Liver (tissue), 9 donors: ENCODE data around the gene HIPK1. TPM values are rescaled to one million over a fixed set of nuclear protein-coding genes. Genes with fewer than 3 reads are reported as not detected.

Experiments used
- DNase-seq: peaks from one replicate; pipeline ENCODE4 v3.0.0-alpha.2; 2017; ENCODE audit warnings: low spot score
- H3K27ac ChIP-seq, 2 donors: one replicate each; pipeline ENCODE4 v1.7.0; 2013; ENCODE audit warnings: inconsistent platforms in 2 of 2, low read length in 2 of 2, control low read depth in 1 of 2, low read depth in 1 of 2, mild to moderate bottlenecking in 1 of 2
- H3K27me3 ChIP-seq, 4 donors: one replicate each; pipeline versions ENCODE4 v1.6.1 to v1.7.0; 2013; ENCODE audit warnings: low read length in 3 of 4, inconsistent platforms in 1 of 4, mild to moderate bottlenecking in 1 of 4, moderate library complexity in 1 of 4; ENCODE audit not compliant: control insufficient read depth in 4 of 4, insufficient read depth in 4 of 4
- H3K36me3 ChIP-seq, 4 donors: one replicate each; pipeline versions ENCODE4 v1.6.1 to v1.7.0; 2013; ENCODE audit warnings: low read length in 3 of 4, mild to moderate bottlenecking in 3 of 4, low read depth in 1 of 4, moderate library complexity in 1 of 4; ENCODE audit not compliant: control insufficient read depth in 4 of 4, insufficient read depth in 3 of 4
- H3K4me1 ChIP-seq, 4 donors: one replicate each; pipeline versions ENCODE4 v1.6.1 to v1.7.0; 2013; ENCODE audit warnings: low read length in 3 of 4, mild to moderate bottlenecking in 3 of 4, moderate library complexity in 1 of 4; ENCODE audit not compliant: control insufficient read depth in 4 of 4, insufficient read depth in 4 of 4
- H3K4me3 ChIP-seq, 3 donors: one replicate each; pipeline versions ENCODE4 v1.6.1 to v1.7.0; 2013; ENCODE audit warnings: low read length in 3 of 3, control low read depth in 1 of 3, low read depth in 1 of 3, mild to moderate bottlenecking in 1 of 3
- H3K9ac ChIP-seq, 2 donors: one replicate each; pipeline ENCODE4 v1.7.0; 2013; ENCODE audit warnings: low read length in 2 of 2, mild to moderate bottlenecking in 2 of 2, moderate library complexity in 2 of 2, control low read depth in 1 of 2, low read depth in 1 of 2
- H3K9me3 ChIP-seq, 4 donors: one replicate each; pipeline versions ENCODE4 v1.6.1 to v1.7.0; 2013; ENCODE audit warnings: low read length in 3 of 4; ENCODE audit not compliant: control insufficient read depth in 4 of 4
- ATF3 ChIP-seq: IDR thresholded peaks from 2 replicates; pipeline ENCODE4 v1.6.1; 2016; ENCODE audit warnings: antibody characterized with exemption
- CTCF ChIP-seq: fragments of 150-350 bp; IDR thresholded peaks from 2 replicates; pipeline ENCODE4 v1.5.1; 2017; ENCODE audit warnings: improper control_type of control experiment, low read depth, low read length; ENCODE audit not compliant: missing input control
- EGR1 ChIP-seq, 2 donors: IDR thresholded peaks; 2 replicates each; pipeline ENCODE4 v1.6.1; 2016 to 2018; ENCODE audit warnings: antibody characterized with exemption in 2 of 2, low read depth in 2 of 2
- FOXA1 ChIP-seq: IDR thresholded peaks from 2 replicates; pipeline ENCODE4 v1.6.1; 2016; ENCODE audit warnings: antibody characterized with exemption
- FOXA2 ChIP-seq: IDR thresholded peaks from 2 replicates; pipeline ENCODE4 v1.6.1; 2016; ENCODE audit warnings: antibody characterized with exemption
- GABPA ChIP-seq, 2 donors: IDR thresholded peaks in 1 of 2; conservative IDR thresholded peaks in 1 of 2; 2 replicates each; pipeline ENCODE4 v1.6.1; 2016; ENCODE audit warnings: antibody characterized with exemption in 2 of 2, mild to moderate bottlenecking in 1 of 2, moderate library complexity in 1 of 2
- HNF4G ChIP-seq: IDR thresholded peaks from 2 replicates; pipeline ENCODE4 v1.6.1; 2016; ENCODE audit warnings: antibody characterized with exemption
- JUND ChIP-seq, 2 donors: IDR thresholded peaks; 2 replicates each; pipeline ENCODE4 v1.6.1; 2016; ENCODE audit warnings: antibody characterized with exemption in 2 of 2
- MAX ChIP-seq: IDR thresholded peaks from 2 replicates; pipeline ENCODE4 v1.6.1; 2016; ENCODE audit warnings: antibody characterized with exemption
- NR2F2 ChIP-seq: IDR thresholded peaks from 2 replicates; pipeline ENCODE4 v1.6.1; 2016; ENCODE audit warnings: antibody characterized with exemption
- RAD21 ChIP-seq, 2 donors: IDR thresholded peaks; 2 replicates each; pipeline ENCODE4 v1.6.1; 2016; ENCODE audit warnings: antibody characterized with exemption in 2 of 2, mild to moderate bottlenecking in 2 of 2
- REST ChIP-seq: IDR thresholded peaks from 2 replicates; pipeline ENCODE4 v1.6.1; 2016; ENCODE audit warnings: antibody characterized with exemption, mild to moderate bottlenecking
- RXRA ChIP-seq, 2 donors: IDR thresholded peaks; 2 replicates each; pipeline ENCODE4 v1.6.1; 2017 to 2018; ENCODE audit warnings: antibody characterized with exemption in 2 of 2, mild to moderate bottlenecking in 1 of 2
- SP1 ChIP-seq: IDR thresholded peaks from 2 replicates; pipeline ENCODE4 v1.6.1; 2018; ENCODE audit warnings: antibody characterized with exemption, mild to moderate bottlenecking
- TAF1 ChIP-seq: conservative IDR thresholded peaks from 2 replicates; pipeline ENCODE4 v1.6.1; 2016; ENCODE audit warnings: antibody characterized with exemption, mild to moderate bottlenecking
- YY1 ChIP-seq: IDR thresholded peaks from 2 replicates; pipeline ENCODE4 v1.6.1; 2016; ENCODE audit warnings: antibody characterized with exemption, mild to moderate bottlenecking
- WGBS: extraction: QIAGEN DNeasy Blood & Tissue Kit; methylation state at CpG from one replicate; pipeline ENCODE4 v1.1.7; 2013; 5-methylcytosine and 5-hydroxymethylcytosine counted together
- polyA plus RNA-seq, 2 donors: library from polyadenylated mRNA; stranded (reverse) in 1 of 2; unstranded in 1 of 2; fragments of 200-250 nt in 1 of 2; fragments of >200 nt in 1 of 2; fragmentation: Nextera tagmentation in 1 of 2; extraction: Ambion mirVana in 1 of 2; gene quantifications; one replicate each; pipeline versions ENCODE4 v1.2.1 to v1.2.3, GENCODE V29; 2013 to 2015
- total RNA-seq, 2 donors: library from RNA; depleted of rRNA; stranded (reverse); fragments of >200 nt; gene quantifications; one replicate each; pipeline ENCODE4 v1.2.3, GENCODE V29; 2014
- donor health status: healthy.
- donor health status: healthy.
- donor health status: healthy.
- donor health status: healthy.
- donor health status: healthy.

Gene HIPK1
- total and polyA plus RNA-seq, 4 donors, result 8.7 to 50.2 (median 15.1) TPM

GRCh38 chr1:113951719-113952118 is 22.6 kb downstream of the HIPK1 start:
- 97% methylated on average over 2 of the region's 2 CpGs for WGBS
- TF ChIP-seq FOXA1 (no peak), HNF4G (no peak), CTCF (no peak), RXRA (IDR thresholded peaks at IDR 0.05) (no peak), RAD21 (IDR thresholded peaks at IDR 0.05) (no peak), TAF1 (no peak), YY1 (no peak), MAX (no peak), SP1 (no peak), FOXA2 (no peak), REST (no peak), EGR1 (IDR thresholded peaks at IDR 0.05; ENCODE audit: low read depth in 2 of 2) (no peak), ATF3 (no peak), JUND (IDR thresholded peaks at IDR 0.05) (no peak), NR2F2 (no peak), GABPA (IDR thresholded peaks at IDR 0.05 in 1 of 2, conservative IDR thresholded peaks at IDR 0.05 in 1 of 2) (no peak)
- DNase-seq, result no peak
- H3K27ac ChIP-seq, result no peak overlapping the region
- H3K36me3 ChIP-seq, result peaks cover 2 to 11% (median 6%) of the 10 kb centered on the region in 4 donors
- H3K9me3 ChIP-seq, result no peaks in the 10 kb centered on the region
- peaks cover 2 to 19% (median 15%) of the 10 kb centered on the region in 4 donors for H3K4me1 ChIP-seq
- H3K9ac ChIP-seq, result no peak overlapping the region
- no peak overlapping the region for H3K4me3 ChIP-seq
- H3K27me3 ChIP-seq, result no peaks in the 10 kb centered on the region

- no peaks in the 10 kb centered on the region for H3K27me3 ChIP-seq
- 92% methylated on average over 1 of the region's 1 CpG for WGBS
- H3K36me3 ChIP-seq, result peaks cover 8 to 37% (median 30%) of the 10 kb centered on the region in 4 donors
- H3K4me1 ChIP-seq, result no peaks in the 10 kb centered on the region
- H3K4me3 ChIP-seq, result no peak overlapping the region
- H3K9me3 ChIP-seq, result no peaks in the 10 kb centered on the region
- TF ChIP-seq RXRA (IDR thresholded peaks at IDR 0.05) (no peak), SP1 (no peak), REST (no peak), FOXA2 (no peak)
- H3K9ac ChIP-seq, result no peak overlapping the region
- no peak for DNase-seq
- no peak overlapping the region for H3K27ac ChIP-seq
Measured at GRCh38 chr1:113957984-113958383, 28.9 kb downstream of the HIPK1 start.
